ENCODE measurements around the gene METTL25. TPM values are rescaled to one million over a fixed set of nuclear protein-coding genes. Genes with fewer than 3 reads are reported as not detected.
A peak's percentile ranks its signal among the peaks of the same experiment; 100 is the strongest.

METTL25 gene
- total RNA-seq (10 to 100 TPM in 4 of 5 experiments, 1 to 10 TPM in 1; 8.6 to 27.5 (median 14.5) TPM), polyA plus RNA-seq (10 to 100 TPM; 15.2 to 18.5 TPM), total RNA-seq (14.1 reads per million, percentile 43 among the genes with 10 or more reads in this experiment)

DNA sequence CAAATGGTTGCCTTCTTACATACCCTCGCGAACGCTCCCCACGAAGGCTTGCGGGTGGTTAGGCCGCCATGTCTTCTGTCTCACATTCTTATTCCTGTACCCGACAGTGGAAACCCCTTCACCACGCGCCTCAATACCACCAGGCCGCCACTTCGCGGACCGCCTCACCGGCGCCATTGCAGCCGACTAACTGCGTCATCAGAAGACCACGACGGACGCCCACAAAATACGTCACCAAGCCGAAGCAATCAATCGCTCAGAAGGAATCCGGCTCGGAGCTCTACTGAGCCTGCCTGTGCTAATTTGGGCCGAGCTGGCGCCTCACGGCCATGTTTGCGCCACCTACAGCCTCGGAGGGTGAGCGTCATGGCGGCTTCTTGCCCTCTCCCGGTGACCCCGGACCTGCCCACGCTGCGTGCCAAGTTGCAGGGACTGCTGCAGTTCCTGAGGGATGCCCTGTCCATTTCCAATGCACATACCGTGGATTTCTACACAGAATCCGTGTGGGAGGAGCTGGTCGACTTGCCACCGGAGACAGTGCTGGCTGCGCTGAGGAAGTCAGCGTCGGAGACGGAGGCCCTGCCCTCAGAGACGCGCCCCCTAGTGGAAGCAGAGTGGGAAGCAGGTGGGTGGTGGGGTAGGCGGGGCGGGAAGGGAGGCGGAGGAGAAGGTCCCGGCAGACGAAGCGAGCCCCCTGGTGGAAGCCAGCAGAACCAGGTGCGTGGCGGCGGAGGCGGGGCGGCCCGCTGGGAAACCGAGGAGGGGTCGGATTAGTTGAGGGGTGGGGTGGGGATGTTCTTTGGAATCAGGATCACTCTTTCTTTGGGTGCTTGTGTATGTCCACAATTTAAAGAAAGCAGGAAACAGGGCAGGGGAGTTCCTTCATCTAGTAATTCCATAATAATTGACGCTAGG lies at the start of gene METTL25, which contains the start of gene CCDC59:
TSS of gene METTL25 (plus strand) at position 330 of the 915 bp plus-strand sequence. CDS start at position 367, 37 bp downstream.
TSS of gene CCDC59 (minus strand) at position 188 of the 915 bp plus-strand sequence. CDS start at position 177, 11 bp downstream.
- DNase-seq (peak; percentile 95 to 100 (median 98)), ATAC-seq (peak; percentile 94)
- Mint-ChIP-seq H3K4me3 (peak within 1 kb of the TSS; percentile 92 to 100 (median 98)), H3K36me3 (peaks cover 0 to 43% (median 30%) of the 10 kb centered on the region in 5 donors), H3K4me1 (peaks cover 24 to 80% (median 69%) of the 10 kb centered on the region in 7 donors), H3K27ac (peak within 1 kb of the TSS; percentile 99 to 100 (median 100)), H3K9me3 (peaks cover 0 to 6% (median 0%) of the 10 kb centered on the region in 11 donors), H3K27me3 (peaks cover 0 to 4% (median 0%) of the 10 kb centered on the region in 5 donors)
- peak within 1 kb of the TSS; percentile 95 for H3K27ac ChIP-seq (ENCODE audit: low read depth, low read length)
- CTCF ChIA-PET = interaction anchor here (0.7 to 2.3 kb wide), 7 partner anchors 10 to 713 kb away, joined by 3 to 7 read pairs (median 3); partner anchors contain the start of gene TMTC2
- H3K36me3 ChIP-seq (ENCODE audit: control insufficient read depth in 2 of 3, insufficient read depth in 3 of 3, low read length in 3 of 3) = peaks cover 0 to 16% (median 15%) of the 10 kb centered on the region in 3 experiments
- H3K9me3 ChIP-seq (ENCODE audit: control insufficient read depth in 2 of 3, low read length in 3 of 3) = no peaks in the 10 kb centered on the region
- intact Hi-C loops (cut with micrococcal nuclease) = loop anchor here (1.0 to 5.0 kb wide), 5 partner anchors 328 to 714 kb away; partner anchors contain the start of gene TMTC2 (in 2 of the 2)
- no peaks in the 10 kb centered on the region for H3K27me3 ChIP-seq (ENCODE audit: control insufficient read depth in 2 of 2, insufficient read depth in 2 of 2, low read length in 2 of 2)
- POLR2A ChIA-PET = interaction anchor here (0.7 to 1.5 kb wide), 6 partner anchors 11 to 714 kb away, joined by 3 to 7 read pairs (median 4); partner anchors contain the start of gene TMTC2
- H3K4me1 ChIP-seq (ENCODE audit: control insufficient read depth in 2 of 2, insufficient read depth in 2 of 2, low read length in 2 of 2) = peaks cover 27 to 31% of the 10 kb centered on the region in 2 donors
- peak within 1 kb of the TSS; percentile 93 for H3K4me3 ChIP-seq (ENCODE audit: low read length)

DNA sequence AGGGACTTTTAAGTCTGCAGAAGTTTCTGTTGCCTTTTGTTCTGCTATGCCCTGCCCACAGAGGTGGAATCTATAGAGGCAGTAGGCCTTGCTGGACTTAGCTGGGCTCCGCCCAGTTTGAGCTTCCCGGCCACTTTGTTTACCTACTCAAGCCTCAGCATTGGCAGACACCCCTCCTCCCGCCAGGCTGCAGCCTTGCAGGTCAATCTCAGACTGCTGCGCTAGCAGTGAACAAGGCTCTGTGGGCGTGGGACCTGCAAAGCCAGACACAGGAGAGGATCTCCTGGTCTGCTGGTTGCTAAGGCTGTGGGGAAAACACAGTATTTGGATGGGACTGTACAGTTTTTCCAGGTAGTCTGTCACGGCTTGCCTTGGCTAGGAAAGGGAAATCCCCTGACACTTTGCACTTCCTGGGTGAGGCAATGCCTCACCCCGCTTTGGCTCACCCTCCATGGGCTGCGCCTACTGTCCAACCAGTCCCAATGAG lies 43.9 kb upstream of the METTL25 start:
- H3K4me3 Mint-ChIP-seq = no peak overlapping the region
- H3K27ac Mint-ChIP-seq = no peak overlapping the region
- ChIA-PET CTCF (no interaction called here), POLR2A (no interaction called here)
- Histone ChIP-seq H3K4me3 (ENCODE audit: low read length) (no peak overlapping the region), H3K27me3 (ENCODE audit: control insufficient read depth in 2 of 2, insufficient read depth in 2 of 2, low read length in 2 of 2) (no peaks in the 10 kb centered on the region), H3K36me3 (ENCODE audit: control insufficient read depth in 2 of 3, insufficient read depth in 3 of 3, low read length in 3 of 3) (no peaks in the 10 kb centered on the region), H3K27ac (ENCODE audit: low read depth, low read length) (no peak overlapping the region), H3K9me3 (ENCODE audit: control insufficient read depth in 2 of 3, low read length in 3 of 3) (no peaks in the 10 kb centered on the region), H3K4me1 (ENCODE audit: control insufficient read depth in 2 of 2, insufficient read depth in 2 of 2, low read length in 2 of 2) (no peaks in the 10 kb centered on the region)
- peaks cover 0 to 15% (median 13%) of the 10 kb centered on the region in 5 donors for H3K27me3 Mint-ChIP-seq
- intact Hi-C loops (cut with micrococcal nuclease) = no loop called here
- H3K9me3 Mint-ChIP-seq = peaks cover 0 to 15% (median 4%) of the 10 kb centered on the region in 11 donors
- H3K36me3 Mint-ChIP-seq = no peaks in the 10 kb centered on the region
- H3K4me1 Mint-ChIP-seq = no peaks in the 10 kb centered on the region
- DNase-seq (no peak), ATAC-seq (no peak)

DNA sequence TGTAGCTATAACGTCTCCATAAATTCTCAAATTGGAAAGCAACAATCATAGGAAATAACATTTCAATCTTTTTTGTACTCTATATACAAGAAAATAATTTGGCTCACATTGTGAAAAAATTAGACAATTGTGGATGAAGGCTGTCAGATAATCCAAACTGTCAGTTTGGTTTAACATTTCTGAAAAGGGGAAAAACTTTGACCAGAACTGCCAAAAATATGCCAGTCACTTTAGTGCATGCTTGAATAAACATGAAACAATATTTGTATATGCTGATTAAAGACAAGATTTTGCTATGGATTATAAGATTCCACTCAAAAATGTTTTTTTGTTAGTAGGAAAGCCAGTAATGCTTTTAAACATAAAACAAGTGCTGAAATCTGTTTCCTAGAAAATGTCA lies 39.1 kb upstream of the METTL25 start:
- DNase-seq (no peak), ATAC-seq (no peak)
- Histone ChIP-seq H3K36me3 (ENCODE audit: control insufficient read depth in 2 of 3, insufficient read depth in 3 of 3, low read length in 3 of 3) (no peaks in the 10 kb centered on the region), H3K9me3 (ENCODE audit: control insufficient read depth in 2 of 3, low read length in 3 of 3) (no peaks in the 10 kb centered on the region), H3K27me3 (ENCODE audit: control insufficient read depth in 2 of 2, insufficient read depth in 2 of 2, low read length in 2 of 2) (no peaks in the 10 kb centered on the region), H3K4me3 (ENCODE audit: low read length) (no peak overlapping the region), H3K4me1 (ENCODE audit: control insufficient read depth in 2 of 2, insufficient read depth in 2 of 2, low read length in 2 of 2) (no peaks in the 10 kb centered on the region), H3K27ac (ENCODE audit: low read depth, low read length) (no peak overlapping the region)
- ChIA-PET CTCF (no interaction called here), POLR2A (no interaction called here)
- Mint-ChIP-seq H3K9me3 (no peaks in the 10 kb centered on the region), H3K4me1 (no peaks in the 10 kb centered on the region), H3K36me3 (no peaks in the 10 kb centered on the region), H3K27ac (no peak overlapping the region), H3K4me3 (no peak overlapping the region), H3K27me3 (peaks cover 0 to 13% (median 12%) of the 10 kb centered on the region in 5 donors)
- intact Hi-C loops (cut with micrococcal nuclease) = no loop called here

- no peaks in the 10 kb centered on the region for H3K9me3 Mint-ChIP-seq
- Histone ChIP-seq H3K27me3 (ENCODE audit: control insufficient read depth in 2 of 2, insufficient read depth in 2 of 2, low read length in 2 of 2) (no peaks in the 10 kb centered on the region), H3K9me3 (ENCODE audit: control insufficient read depth in 2 of 3, low read length in 3 of 3) (no peaks in the 10 kb centered on the region), H3K4me3 (ENCODE audit: low read length) (no peak overlapping the region), H3K27ac (ENCODE audit: low read depth, low read length) (no peak overlapping the region), H3K4me1 (ENCODE audit: control insufficient read depth in 2 of 2, insufficient read depth in 2 of 2, low read length in 2 of 2) (no peaks in the 10 kb centered on the region), H3K36me3 (ENCODE audit: control insufficient read depth in 2 of 3, insufficient read depth in 3 of 3, low read length in 3 of 3) (no peaks in the 10 kb centered on the region)
- H3K4me1 Mint-ChIP-seq = no peaks in the 10 kb centered on the region
- H3K27ac Mint-ChIP-seq = no peak overlapping the region
- DNase-seq (no peak), ATAC-seq (no peak)
- H3K27me3 Mint-ChIP-seq = peaks cover 0 to 6% (median 5%) of the 10 kb centered on the region in 5 donors
- H3K36me3 Mint-ChIP-seq = no peaks in the 10 kb centered on the region
- ChIA-PET CTCF (no interaction called here), POLR2A (no interaction called here)
- intact Hi-C loops (cut with micrococcal nuclease) = no loop called here
- H3K4me3 Mint-ChIP-seq = no peak overlapping the region
These were observed 32.6 kb upstream of the METTL25 start for GRCh38 chr12:82325540-82326336.

GRCh38 chr12:82326905-82327503 lies 31.3 kb upstream of the METTL25 start:
- Mint-ChIP-seq H3K36me3 (no peaks in the 10 kb centered on the region), H3K4me1 (no peaks in the 10 kb centered on the region), H3K27me3 (peaks cover 0 to 6% (median 3%) of the 10 kb centered on the region in 5 donors), H3K9me3 (no peaks in the 10 kb centered on the region), H3K4me3 (no peak overlapping the region), H3K27ac (no peak overlapping the region)
- Histone ChIP-seq H3K9me3 (ENCODE audit: control insufficient read depth in 2 of 3, low read length in 3 of 3) (no peaks in the 10 kb centered on the region), H3K4me1 (ENCODE audit: control insufficient read depth in 2 of 2, insufficient read depth in 2 of 2, low read length in 2 of 2) (no peaks in the 10 kb centered on the region), H3K27me3 (ENCODE audit: control insufficient read depth in 2 of 2, insufficient read depth in 2 of 2, low read length in 2 of 2) (no peaks in the 10 kb centered on the region), H3K36me3 (ENCODE audit: control insufficient read depth in 2 of 3, insufficient read depth in 3 of 3, low read length in 3 of 3) (no peaks in the 10 kb centered on the region), H3K27ac (ENCODE audit: low read depth, low read length) (no peak overlapping the region), H3K4me3 (ENCODE audit: low read length) (no peak overlapping the region)
- CTCF ChIA-PET = interaction anchor here (1.3 kb wide), 1 partner anchor 682 kb away, joined by 4 read pairs; no protein-coding TSS in a partner anchor
- ATAC-seq (no peak), DNase-seq (peak in 3 of 9 donors; percentile 7 to 25 (median 9))
- POLR2A ChIA-PET = no interaction called here
- intact Hi-C loops (cut with micrococcal nuclease) = loop anchor here (1.0 kb wide), 2 partner anchors 335 to 683 kb away; no protein-coding TSS in a partner anchor

- no peaks in the 10 kb centered on the region for H3K4me1 ChIP-seq (ENCODE audit: control insufficient read depth in 2 of 2, insufficient read depth in 2 of 2, low read length in 2 of 2)
- no peak overlapping the region for H3K27ac ChIP-seq (ENCODE audit: low read depth, low read length)
- DNase-seq (no peak), ATAC-seq (no peak)
- ChIA-PET POLR2A (no interaction called here), CTCF (no interaction called here)
- H3K36me3 Mint-ChIP-seq = no peaks in the 10 kb centered on the region
- no peak overlapping the region for H3K27ac Mint-ChIP-seq
- H3K9me3 ChIP-seq (ENCODE audit: control insufficient read depth in 2 of 3, low read length in 3 of 3) = no peaks in the 10 kb centered on the region
- H3K27me3 Mint-ChIP-seq = peaks cover 0 to 6% (median 3%) of the 10 kb centered on the region in 5 donors
- H3K4me3 ChIP-seq (ENCODE audit: low read length) = no peak overlapping the region
- no peaks in the 10 kb centered on the region for H3K36me3 ChIP-seq (ENCODE audit: control insufficient read depth in 2 of 3, insufficient read depth in 3 of 3, low read length in 3 of 3)
- intact Hi-C loops (cut with micrococcal nuclease) = loop anchor here (1.0 kb wide), 2 partner anchors 336 to 684 kb away; no protein-coding TSS in a partner anchor
- no peaks in the 10 kb centered on the region for H3K27me3 ChIP-seq (ENCODE audit: control insufficient read depth in 2 of 2, insufficient read depth in 2 of 2, low read length in 2 of 2)
- no peaks in the 10 kb centered on the region for H3K4me1 Mint-ChIP-seq
- no peak overlapping the region for H3K4me3 Mint-ChIP-seq
- H3K9me3 Mint-ChIP-seq = no peaks in the 10 kb centered on the region
These were observed 30.5 kb upstream of the METTL25 start for GRCh38 chr12:82327861-82328260.
